DND-41 (cell line): Measurements from ENCODE around the gene RGS6.

Experiments
- ATAC-seq: fragments of 200-7000 bp; cut with Tn5 transposase; 3 replicates; pipeline ENCODE4 v1.9.1; 2021; ENCODE audit warnings: low read depth; ENCODE audit not compliant: insufficient read depth
- DNase-seq: peaks from one replicate; pipeline ENCODE4 v3.0.0-alpha.2; 2020
- H2AFZ ChIP-seq: 2 replicates; pipeline ENCODE4 v1.6.0; 2012; ENCODE audit warnings: low read depth, low read length
- H3K27ac ChIP-seq: 2 replicates; pipeline ENCODE4 v1.5.1; 2012; ENCODE audit warnings: low read length, inconsistent platforms
- H3K27me3 ChIP-seq: fragments of 200-600 bp; sonication (generic); 2 replicates; pipeline ENCODE4 v1.6.0; 2012; ENCODE audit warnings: low read length, mild to moderate bottlenecking, inconsistent platforms; ENCODE audit not compliant: insufficient read depth, poor library complexity
- H3K36me3 ChIP-seq: 2 replicates; pipeline ENCODE4 v1.5.1; 2012; ENCODE audit warnings: low read length, inconsistent platforms; ENCODE audit not compliant: insufficient read depth
- H3K4me1 ChIP-seq: 2 replicates; pipeline ENCODE4 v1.5.1; 2012; ENCODE audit warnings: mild to moderate bottlenecking, low read length; ENCODE audit not compliant: insufficient read depth
- H3K4me2 ChIP-seq: 2 replicates; pipeline ENCODE4 v1.6.0; 2012; ENCODE audit warnings: mild to moderate bottlenecking, moderate library complexity, low read length, inconsistent platforms; ENCODE audit not compliant: insufficient read depth
- H3K4me3 ChIP-seq, 2 experiments: fragments of 200-600 bp in 1 of 2; shearing (Covaris generic) in 1 of 2; 2 replicates each; pipeline ENCODE4 v1.5.1; 2012 to 2016; ENCODE audit warnings: inconsistent platforms in 2 of 2, low read length in 2 of 2, mild to moderate bottlenecking in 2 of 2, low read depth in 1 of 2, moderate library complexity in 1 of 2
- H3K79me2 ChIP-seq: 2 replicates; pipeline ENCODE4 v1.6.0; 2012; ENCODE audit warnings: low read length, inconsistent platforms; ENCODE audit not compliant: insufficient read depth
- H3K9ac ChIP-seq: 2 replicates; pipeline ENCODE4 v1.6.0; 2012; ENCODE audit warnings: low read depth, mild to moderate bottlenecking, inconsistent platforms, low read length, moderate library complexity
- H3K9me3 ChIP-seq: 2 replicates; pipeline ENCODE4 v1.5.1; 2012; ENCODE audit warnings: low read length, moderate library complexity, mild to moderate bottlenecking, inconsistent platforms; ENCODE audit not compliant: insufficient read depth, severe bottlenecking
- H4K20me1 ChIP-seq: 2 replicates; pipeline ENCODE4 v1.6.0; 2012; ENCODE audit warnings: low read length; ENCODE audit not compliant: insufficient read depth
- EZH2 ChIP-seq: IDR thresholded peaks from 3 replicates; pipeline ENCODE4 v1.6.1; 2012; ENCODE audit warnings: borderline replicate concordance, low read depth, mild to moderate bottlenecking, moderate library complexity, low read length, inconsistent platforms; ENCODE audit not compliant: severe bottlenecking
- TF ChIP-seq, protein P1 (sequence below): IDR thresholded peaks from 2 replicates; pipeline ENCODE4 v1.5.1; 2012; ENCODE audit warnings: borderline replicate concordance, low read length, moderate library complexity, mild to moderate bottlenecking; ENCODE audit not compliant: poor library complexity, severe bottlenecking; ENCODE audit errors: extremely low read depth

RGS6 gene

DNA sequence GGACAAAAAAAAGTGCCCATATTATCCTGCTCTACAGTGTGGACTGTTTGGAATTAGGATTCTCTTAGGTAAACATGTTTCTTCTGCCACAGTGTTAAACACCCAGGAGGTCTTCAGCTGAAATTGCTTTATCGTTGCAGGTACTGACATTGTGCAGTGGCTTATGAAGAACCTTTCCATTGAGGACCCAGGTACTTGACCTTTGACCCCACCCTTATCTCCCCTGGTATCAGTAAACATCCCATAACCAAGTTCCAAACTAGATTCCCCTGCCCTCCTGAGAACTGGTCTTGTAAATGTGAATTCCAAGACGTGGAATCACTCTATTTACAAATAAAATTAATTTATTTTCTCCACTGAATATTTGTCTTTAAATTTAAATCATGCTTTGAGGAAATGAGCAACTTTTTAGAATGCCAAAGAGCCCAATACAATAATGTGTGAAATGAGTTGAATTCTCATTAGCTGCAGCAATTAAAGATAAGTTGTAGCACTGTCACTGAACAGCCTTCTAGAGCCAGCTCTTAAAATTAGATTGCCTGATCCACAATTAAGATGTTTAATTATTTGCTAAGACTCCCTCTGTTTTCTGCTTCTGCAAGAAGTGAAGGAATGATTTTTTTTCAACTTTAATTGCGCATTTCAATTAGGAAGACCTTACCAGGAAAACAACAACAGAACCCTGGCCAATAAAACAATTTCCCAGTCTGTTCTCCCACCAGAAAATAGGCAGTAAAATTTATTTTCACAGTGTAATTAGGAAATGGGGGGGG lies 522.3 kb downstream of the RGS6 start:
- Histone ChIP-seq H4K20me1 (no peaks in the 10 kb centered on the region), H3K36me3 (no peaks in the 10 kb centered on the region), H3K4me3 (no peak overlapping the region), H2AFZ (no peak overlapping the region), H3K27ac (no peak overlapping the region), H3K4me2 (no peak overlapping the region), H3K9ac (no peak overlapping the region), H3K9me3 (no peaks in the 10 kb centered on the region), H3K27me3 (no peaks in the 10 kb centered on the region), H3K4me1 (peaks cover 37% of the 10 kb centered on the region), H3K79me2 (no peaks in the 10 kb centered on the region)
- no peak for TF ChIP-seq EZH2
- TF ChIP-seq, protein P1, sequence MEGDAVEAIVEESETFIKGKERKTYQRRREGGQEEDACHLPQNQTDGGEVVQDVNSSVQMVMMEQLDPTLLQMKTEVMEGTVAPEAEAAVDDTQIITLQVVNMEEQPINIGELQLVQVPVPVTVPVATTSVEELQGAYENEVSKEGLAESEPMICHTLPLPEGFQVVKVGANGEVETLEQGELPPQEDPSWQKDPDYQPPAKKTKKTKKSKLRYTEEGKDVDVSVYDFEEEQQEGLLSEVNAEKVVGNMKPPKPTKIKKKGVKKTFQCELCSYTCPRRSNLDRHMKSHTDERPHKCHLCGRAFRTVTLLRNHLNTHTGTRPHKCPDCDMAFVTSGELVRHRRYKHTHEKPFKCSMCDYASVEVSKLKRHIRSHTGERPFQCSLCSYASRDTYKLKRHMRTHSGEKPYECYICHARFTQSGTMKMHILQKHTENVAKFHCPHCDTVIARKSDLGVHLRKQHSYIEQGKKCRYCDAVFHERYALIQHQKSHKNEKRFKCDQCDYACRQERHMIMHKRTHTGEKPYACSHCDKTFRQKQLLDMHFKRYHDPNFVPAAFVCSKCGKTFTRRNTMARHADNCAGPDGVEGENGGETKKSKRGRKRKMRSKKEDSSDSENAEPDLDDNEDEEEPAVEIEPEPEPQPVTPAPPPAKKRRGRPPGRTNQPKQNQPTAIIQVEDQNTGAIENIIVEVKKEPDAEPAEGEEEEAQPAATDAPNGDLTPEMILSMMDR = no peak
- DNase-seq = no peak
- no peak for ATAC-seq

DNA sequence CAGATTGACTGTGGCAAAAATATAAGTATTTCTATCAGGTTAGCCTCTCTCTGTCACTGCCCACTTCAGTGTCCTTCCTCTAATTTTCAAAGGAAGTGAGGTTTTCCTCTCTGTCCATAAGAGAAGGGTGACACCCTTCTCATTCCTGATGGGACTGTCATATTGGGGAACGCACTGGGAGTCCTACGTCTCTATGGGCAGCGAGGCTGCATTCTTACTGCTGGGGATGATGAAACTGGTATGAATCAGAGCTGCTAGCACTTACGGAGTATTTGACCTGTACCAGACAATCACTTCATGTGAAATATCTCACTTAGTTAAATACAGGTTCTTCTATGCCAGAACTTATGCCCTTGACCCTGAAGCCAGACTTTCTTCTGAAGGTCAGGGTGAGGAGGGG lies 525.4 kb downstream of the RGS6 start:
- H3K27ac ChIP-seq = no peak overlapping the region
- no peaks in the 10 kb centered on the region for H3K36me3 ChIP-seq
- no peaks in the 10 kb centered on the region for H4K20me1 ChIP-seq
- H2AFZ ChIP-seq = no peak overlapping the region
- no peak overlapping the region for H3K9ac ChIP-seq
- no peaks in the 10 kb centered on the region for H3K27me3 ChIP-seq
- H3K79me2 ChIP-seq = no peaks in the 10 kb centered on the region
- no peak for DNase-seq
- H3K4me3 ChIP-seq = no peak overlapping the region
- peaks cover 9% of the 10 kb centered on the region for H3K4me1 ChIP-seq
- TF ChIP-seq, protein P1 = no peak
- no peak for TF ChIP-seq EZH2
- H3K4me2 ChIP-seq = no peak overlapping the region
- ATAC-seq = no peak
- no peaks in the 10 kb centered on the region for H3K9me3 ChIP-seq

DNA sequence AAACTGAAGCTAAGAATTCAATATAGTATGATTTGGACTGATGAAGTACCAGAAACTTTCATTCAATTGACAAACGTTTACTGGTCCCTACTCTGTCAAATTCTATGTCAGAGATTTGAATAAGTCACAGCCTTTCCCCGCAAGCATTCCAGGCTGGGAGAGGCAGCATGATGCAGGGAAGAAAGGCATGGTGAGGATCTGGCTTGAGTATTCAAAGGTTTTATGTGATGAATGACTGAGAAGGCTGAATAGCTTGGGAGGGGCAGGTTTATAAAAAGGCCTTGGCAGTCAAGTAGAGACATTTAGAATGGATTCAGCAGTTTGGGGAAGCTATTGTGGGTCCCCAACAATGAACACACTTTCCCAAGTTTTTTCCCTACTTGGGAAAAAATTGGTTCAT lies 529.8 kb downstream of the RGS6 start:
- Histone ChIP-seq H3K27me3 (no peaks in the 10 kb centered on the region), H3K9me3 (no peaks in the 10 kb centered on the region), H3K4me2 (no peak overlapping the region), H2AFZ (no peak overlapping the region), H3K9ac (no peak overlapping the region), H4K20me1 (no peaks in the 10 kb centered on the region), H3K79me2 (no peaks in the 10 kb centered on the region), H3K4me1 (no peaks in the 10 kb centered on the region), H3K36me3 (no peaks in the 10 kb centered on the region), H3K4me3 (no peak overlapping the region), H3K27ac (no peak overlapping the region)
- DNase-seq = no peak
- ATAC-seq = no peak
- TF ChIP-seq, protein P1 = no peak
- no peak for TF ChIP-seq EZH2

DNA sequence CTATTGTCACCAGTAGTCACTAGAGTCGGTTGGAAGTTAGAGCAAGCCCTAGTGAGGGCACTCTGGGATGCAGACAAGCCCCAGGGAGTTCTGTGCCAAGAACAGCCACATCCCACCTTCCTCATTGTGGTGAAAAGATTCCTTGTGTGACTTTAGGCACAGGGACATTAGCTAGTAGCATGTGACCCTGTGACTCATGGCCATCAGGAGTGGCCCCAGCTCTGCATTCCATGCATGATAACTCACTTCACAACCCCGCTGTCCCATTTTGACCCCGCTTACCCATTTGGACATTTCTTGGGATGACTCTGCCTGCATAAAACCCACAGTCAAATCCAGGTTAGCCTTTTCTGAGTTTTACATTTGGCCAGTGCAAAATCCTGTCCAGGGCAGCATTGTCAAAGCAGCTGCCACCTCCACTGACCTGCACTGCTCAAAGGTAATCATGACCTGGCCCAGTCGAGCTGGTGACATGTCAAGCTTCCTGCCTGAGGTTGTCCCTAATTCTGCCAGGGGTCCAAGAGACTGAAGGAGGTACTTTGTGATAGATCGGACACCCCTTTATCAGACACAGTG lies 531.1 kb downstream of the RGS6 start:
- H3K27me3 ChIP-seq = no peaks in the 10 kb centered on the region
- no peaks in the 10 kb centered on the region for H3K4me1 ChIP-seq
- no peak overlapping the region for H3K27ac ChIP-seq
- no peak for TF ChIP-seq EZH2
- TF ChIP-seq, protein P1 = no peak
- H3K4me3 ChIP-seq = no peak overlapping the region
- H3K4me2 ChIP-seq = no peak overlapping the region
- H3K36me3 ChIP-seq = no peaks in the 10 kb centered on the region
- DNase-seq = no peak
- no peaks in the 10 kb centered on the region for H3K79me2 ChIP-seq
- H2AFZ ChIP-seq = no peak overlapping the region
- H3K9ac ChIP-seq = no peak overlapping the region
- H3K9me3 ChIP-seq = no peaks in the 10 kb centered on the region
- ATAC-seq = no peak
- no peaks in the 10 kb centered on the region for H4K20me1 ChIP-seq
